HEK293 (cell line): ENCODE measurements around the gene CAND1.

ENCODE experiments used
- CTCF ChIA-PET: fragments of 350-600 bp; formaldehyde crosslinking; extraction: SDS; loops from one replicate; lab custom pipeline; 2021; ENCODE audit warnings: antibody characterized with exemption; lab: Yijun Ruan, JAX
- POLR2A ChIA-PET: fragments of 300-600 bp; formaldehyde crosslinking; extraction: SDS; loops from one replicate; lab custom pipeline; 2020; ENCODE audit warnings: antibody characterized with exemption, inconsistent platforms; lab: Yijun Ruan, JAX
- H3K27ac ChIP-seq: fragments of 200-500 bp; sonication (Bioruptor generic); 2 replicates; pipeline ENCODE4 v1.5.1; 2014; ENCODE audit warnings: low read depth, low read length, control low read depth, inconsistent platforms; ENCODE audit errors: extremely low read depth
- H3K36me3 ChIP-seq, 2 experiments: fragments of 200-500 bp in 1 of 2; sonication (Bioruptor generic) in 1 of 2; 1 replicate in 1 of 2; 2 replicates in 1 of 2; pipeline ENCODE4 v1.5.1; 2014 to 2017; ENCODE audit warnings: inconsistent platforms in 2 of 2, low read length in 2 of 2; ENCODE audit not compliant: control insufficient read depth in 2 of 2, insufficient read depth in 1 of 2
- H3K4me1 ChIP-seq: fragments of 200-500 bp; sonication (Bioruptor generic); 2 replicates; pipeline ENCODE4 v1.5.1; 2014; ENCODE audit warnings: mild to moderate bottlenecking, low read length, inconsistent platforms; ENCODE audit not compliant: control insufficient read depth, insufficient read depth
- H3K4me3 ChIP-seq: 2 replicates; pipeline ENCODE4 v1.5.1; 2011; ENCODE audit warnings: low read depth, mild to moderate bottlenecking, control low read depth, low read length, moderate library complexity
- H3K9me3 ChIP-seq: fragments of 200-500 bp; sonication (Bioruptor generic); 2 replicates; pipeline ENCODE4 v1.5.1; 2014; ENCODE audit warnings: low read depth, low read length, inconsistent platforms; ENCODE audit not compliant: control insufficient read depth, insufficient read depth
- BCL11A ChIP-seq: fragments of 450-650 bp; formaldehyde crosslinking; IDR thresholded peaks from 2 replicates; pipeline ENCODE4 v1.5.1; 2016; ENCODE audit warnings: low read depth, missing biosample characterization, missing genetic modification characterization
- BCL6B ChIP-seq: fragments of 450-650 bp; formaldehyde crosslinking; IDR thresholded peaks from 2 replicates; pipeline ENCODE4 v1.5.1; 2017; ENCODE audit warnings: missing biosample characterization, missing genetic modification characterization
- EGR2 ChIP-seq: fragments of 450-650 bp; formaldehyde crosslinking; IDR thresholded peaks from 2 replicates; pipeline ENCODE4 v1.5.1; 2016; ENCODE audit warnings: low read depth, missing biosample characterization, missing genetic modification characterization
- IKZF3 ChIP-seq: fragments of 450-650 bp; IDR thresholded peaks from 2 replicates; pipeline ENCODE4 v1.5.0; 2018; ENCODE audit warnings: missing biosample characterization, mild to moderate bottlenecking, missing genetic modification characterization, moderate library complexity
- PBX3 ChIP-seq: sonication (generic); formaldehyde crosslinking; IDR thresholded peaks from 2 replicates; pipeline ENCODE4 v1.8.1; 2022; ENCODE audit warnings: mild to moderate bottlenecking, moderate library complexity, missing genetic modification reagents
- SCRT1 ChIP-seq: fragments of 450-650 bp; formaldehyde crosslinking; IDR thresholded peaks from 2 replicates; pipeline ENCODE4 v1.5.1; 2016; ENCODE audit warnings: missing biosample characterization, missing genetic modification characterization, borderline replicate concordance
- ZBTB20 ChIP-seq: fragments of 450-650 bp; formaldehyde crosslinking; IDR thresholded peaks from 2 replicates; pipeline ENCODE4 v1.5.1; 2016; ENCODE audit warnings: missing biosample characterization, missing genetic modification characterization
- ZFHX2 ChIP-seq: fragments of 450-650 bp; formaldehyde crosslinking; conservative IDR thresholded peaks from 2 replicates; pipeline ENCODE4 v1.5.1; 2016; ENCODE audit warnings: missing biosample characterization, missing genetic modification characterization
- ZFP41 ChIP-seq: fragments of 450-650 bp; formaldehyde crosslinking; IDR thresholded peaks from 2 replicates; pipeline ENCODE4 v1.5.1; 2016; ENCODE audit warnings: missing biosample characterization, missing genetic modification characterization, borderline replicate concordance
- ZIC2 ChIP-seq: fragments of 450-650 bp; formaldehyde crosslinking; IDR thresholded peaks from 2 replicates; pipeline ENCODE4 v1.5.1; 2016; ENCODE audit warnings: missing biosample characterization, missing genetic modification characterization
- ZNF140 ChIP-seq: fragments of 450-650 bp; formaldehyde crosslinking; IDR thresholded peaks from 2 replicates; pipeline ENCODE4 v1.5.1; 2016; ENCODE audit warnings: missing biosample characterization, missing genetic modification characterization
- ZNF155 ChIP-seq: fragments of 450-650 bp; formaldehyde crosslinking; IDR thresholded peaks from 2 replicates; pipeline ENCODE4 v1.5.1; 2016; ENCODE audit warnings: missing biosample characterization, missing genetic modification characterization
- ZNF174 ChIP-seq: fragments of 450-650 bp; formaldehyde crosslinking; IDR thresholded peaks from 2 replicates; pipeline ENCODE4 v1.5.0; 2017; ENCODE audit warnings: missing biosample characterization, mild to moderate bottlenecking, missing genetic modification characterization
- ZNF184 ChIP-seq: fragments of 450-650 bp; IDR thresholded peaks from 2 replicates; pipeline ENCODE4 v1.5.1; 2018; ENCODE audit warnings: missing biosample characterization, mild to moderate bottlenecking, missing genetic modification characterization
- ZNF221 ChIP-seq: fragments of 450-650 bp; formaldehyde crosslinking; IDR thresholded peaks from 2 replicates; pipeline ENCODE4 v1.5.1; 2017; ENCODE audit warnings: missing biosample characterization, missing genetic modification characterization, borderline replicate concordance
- ZNF280D ChIP-seq: fragments of 450-650 bp; formaldehyde crosslinking; IDR thresholded peaks from 2 replicates; pipeline ENCODE4 v1.5.1; 2016; ENCODE audit warnings: missing biosample characterization, missing genetic modification characterization
- ZNF324 ChIP-seq: fragments of 450-650 bp; formaldehyde crosslinking; IDR thresholded peaks from 2 replicates; pipeline ENCODE4 v1.5.1; 2016; ENCODE audit warnings: missing biosample characterization, missing genetic modification characterization
- ZNF335 ChIP-seq: fragments of 450-650 bp; formaldehyde crosslinking; conservative IDR thresholded peaks from 2 replicates; pipeline ENCODE4 v1.5.1; 2016; ENCODE audit warnings: missing biosample characterization, missing genetic modification characterization
- ZNF354C ChIP-seq: fragments of 450-650 bp; formaldehyde crosslinking; IDR thresholded peaks from 2 replicates; pipeline ENCODE4 v1.5.1; 2016; ENCODE audit warnings: missing biosample characterization, missing genetic modification characterization, low read depth, borderline replicate concordance
- ZNF366 ChIP-seq: fragments of 450-650 bp; formaldehyde crosslinking; conservative IDR thresholded peaks from 2 replicates; pipeline ENCODE4 v1.5.1; 2016; ENCODE audit warnings: missing biosample characterization, missing genetic modification characterization
- ZNF488 ChIP-seq: fragments of 450-650 bp; formaldehyde crosslinking; IDR thresholded peaks from 2 replicates; pipeline ENCODE4 v1.5.1; 2016; ENCODE audit warnings: missing biosample characterization, missing genetic modification characterization
- ZNF549 ChIP-seq: fragments of 450-650 bp; IDR thresholded peaks from 2 replicates; pipeline ENCODE4 v1.5.1; 2018; ENCODE audit warnings: missing biosample characterization, missing genetic modification characterization, mild to moderate bottlenecking, inconsistent platforms, moderate library complexity
- ZNF571 ChIP-seq: fragments of 450-650 bp; formaldehyde crosslinking; IDR thresholded peaks from 2 replicates; pipeline ENCODE4 v1.5.0; 2017; ENCODE audit warnings: missing biosample characterization, missing genetic modification characterization
- ZNF596 ChIP-seq: fragments of 450-650 bp; IDR thresholded peaks from 2 replicates; pipeline ENCODE4 v1.5.0; 2018; ENCODE audit warnings: missing biosample characterization, mild to moderate bottlenecking, missing genetic modification characterization, moderate library complexity
- ZNF664 ChIP-seq: fragments of 450-650 bp; formaldehyde crosslinking; IDR thresholded peaks from 2 replicates; pipeline ENCODE4 v1.5.1; 2016; ENCODE audit warnings: missing biosample characterization, missing genetic modification characterization
- ZSCAN30 ChIP-seq: fragments of 450-650 bp; IDR thresholded peaks from 2 replicates; pipeline ENCODE4 v1.5.1; 2018; ENCODE audit warnings: missing biosample characterization, mild to moderate bottlenecking, missing genetic modification characterization, moderate library complexity
- ZSCAN4 ChIP-seq: fragments of 450-650 bp; formaldehyde crosslinking; IDR thresholded peaks from 2 replicates; pipeline ENCODE4 v1.5.1; 2017; ENCODE audit warnings: missing biosample characterization, missing genetic modification characterization

The CAND1 gene

GRCh38 chr12:67327466-67327865 lies 58.3 kb downstream of the CAND1 start (continued):
- TF ChIP-seq ZSCAN30 (tag by site-specific recombination) (no peak), ZBTB20 (tag by site-specific recombination) (no peak), ZNF155 (tag by site-specific recombination) (no peak), ZNF221 (no peak), ZNF571 (tag by site-specific recombination) (no peak), ZNF664 (tag by site-specific recombination) (no peak), ZNF280D (tag by site-specific recombination) (no peak), ZNF140 (tag by site-specific recombination) (no peak), ZNF354C (tag by site-specific recombination) (no peak), BCL6B (no peak), ZSCAN4 (tag by site-specific recombination) (no peak), IKZF3 (no peak)

- POLR2A ChIA-PET = no interaction called here
- no peak overlapping the region for H3K4me3 ChIP-seq
- CTCF ChIA-PET = interaction anchor here (0.6 to 0.7 kb wide), 3 partner anchors 25 to 892 kb away, joined by 4 to 7 read pairs (median 4); no protein-coding TSS in a partner anchor
- no peak for TF ChIP-seq EGR2 (tag by site-specific recombination)
- TF ChIP-seq ZFHX2 = no peak
- TF ChIP-seq ZFP41 (tag by site-specific recombination) = no peak
- no peak for TF ChIP-seq ZNF324 (tag by site-specific recombination)
- no peak for TF ChIP-seq ZNF174 (tag by site-specific recombination)
- TF ChIP-seq, all 188 proteins: peak for 0
- Histone ChIP-seq H3K36me3 (no peaks in the 10 kb centered on the region; a peak in 1 of 3 replicates), H3K4me1 (no peaks in the 10 kb centered on the region), H3K9me3 (no peaks in the 10 kb centered on the region), H3K27ac (no peak overlapping the region)
Observed at GRCh38 chr12:67331123-67331522, 62.0 kb downstream of the CAND1 start.

- ChIA-PET POLR2A (no interaction called here), CTCF (interaction anchor here (0.7 kb wide), 1 partner anchor 24 kb away, joined by 4 read pairs; no protein-coding TSS in a partner anchor)
- no peak overlapping the region for H3K27ac ChIP-seq
- no peaks in the 10 kb centered on the region for H3K9me3 ChIP-seq
- no peak overlapping the region for H3K4me3 ChIP-seq
- H3K36me3 ChIP-seq = no peaks in the 10 kb centered on the region; a peak in 1 of 3 replicates
- no peaks in the 10 kb centered on the region for H3K4me1 ChIP-seq
- TF ChIP-seq BCL11A = no peak
- no peak for TF ChIP-seq ZNF366 (tag by site-specific recombination)
- no peak for TF ChIP-seq PBX3 (CRISPR knock-in tag)
- no peak for TF ChIP-seq ZNF335 (tag by site-specific recombination)
- no peak for TF ChIP-seq SCRT1
- no peak for TF ChIP-seq ZNF221
- TF ChIP-seq ZNF596 (tag by site-specific recombination) = no peak
- no peak for TF ChIP-seq ZIC2 (tag by site-specific recombination)
- no peak for TF ChIP-seq ZNF549 (tag by site-specific recombination)
- TF ChIP-seq ZNF488 (tag by site-specific recombination) = no peak
- no peak for TF ChIP-seq ZNF184 (tag by site-specific recombination)
Observed at GRCh38 chr12:67331828-67332227, 62.7 kb downstream of the CAND1 start.
